Uterus (tissue), 4 donors: Measurements from ENCODE around the gene MAGI2. TPM values are rescaled to one million over a fixed set of nuclear protein-coding genes. Genes with fewer than 3 reads are reported as not detected.

Source experiments
- DNase-seq, 2 donors: peaks; one replicate each; pipeline ENCODE4 v3.0.0-alpha.2; 2019 to 2020
- H3K27ac ChIP-seq, 2 donors: fragments of 200-600 bp; sonication (generic); 1 replicate in 1 of 2; 2 replicates in 1 of 2; pipeline ENCODE4 v1.5.1; 2016 to 2018
- H3K27me3 ChIP-seq, 2 donors: fragments of 200-600 bp; sonication (generic); one replicate each; pipeline ENCODE4 v1.5.1; 2018 to 2019; ENCODE audit warnings: control low read depth in 1 of 2
- H3K36me3 ChIP-seq, 2 donors: fragments of 200-600 bp; sonication (generic); one replicate each; pipeline ENCODE4 v1.5.1; 2019; ENCODE audit warnings: control low read depth in 1 of 2
- H3K4me1 ChIP-seq, 2 donors: fragments of 200-600 bp; sonication (generic); one replicate each; pipeline ENCODE4 v1.5.1; 2018 to 2019; ENCODE audit warnings: control low read depth in 1 of 2
- H3K4me3 ChIP-seq, 2 donors: fragments of 200-600 bp; sonication (generic); 1 replicate in 1 of 2; 2 replicates in 1 of 2; pipeline ENCODE4 v1.5.1; 2018 to 2019; ENCODE audit warnings: mild to moderate bottlenecking in 1 of 2
- H3K9me3 ChIP-seq, 2 donors: fragments of 200-600 bp; sonication (generic); one replicate each; pipeline ENCODE4 v1.5.1; 2019; ENCODE audit warnings: control low read depth in 1 of 2
- POLR2A ChIP-seq, 2 donors: fragments of 450-650 bp; IDR thresholded peaks; one replicate each; pipeline ENCODE4 v1.6.1; 2016; ENCODE audit warnings: antibody characterized with exemption in 2 of 2, mild to moderate bottlenecking in 1 of 2, moderate library complexity in 1 of 2
- intact Hi-C: fragments of 100-400 bp; cut with DNase I; formaldehyde crosslinking; loops from one replicate; pipeline ENCODE4 v1.15.1; 2023; ENCODE audit warnings: low total_unique reads
- total RNA-seq, 4 donors: library from RNA; depleted of rRNA in 3 of 4; stranded (reverse); fragments of >200 nt in 3 of 4; gene quantifications; one replicate each; pipeline versions ENCODE4 v1.1.0 to v1.2.4, GENCODE V29; 2014 to 2023
- TF ChIP-seq, protein P1 (sequence below), 4 experiments: fragments of 200-600 bp in 2 of 4; fragments of 450-650 bp in 2 of 4; sonication (generic) in 2 of 4; IDR thresholded peaks; one replicate each; pipeline ENCODE4 v1.5.1; 2016 to 2019; ENCODE audit warnings: antibody characterized with exemption in 4 of 4, mild to moderate bottlenecking in 2 of 4, moderate library complexity in 1 of 4
- donor health status: DM: yes; HTN: yes; CAD: no.

The MAGI2 gene
- total RNA-seq, 4 donors from 2014 or later: 5.3 to 23.2 (median 13.8) TPM

GRCh38 chr7:78489476-78490240 is 963.8 kb downstream of the MAGI2 start:
- no peak for DNase-seq
- intact Hi-C loops: no loop called here
- no peaks in the 10 kb centered on the region for H3K27me3 ChIP-seq
- H3K4me3 ChIP-seq: no peak overlapping the region
- H3K36me3 ChIP-seq: no peaks in the 10 kb centered on the region
- H3K4me1 ChIP-seq: no peaks in the 10 kb centered on the region
- no peaks in the 10 kb centered on the region for H3K9me3 ChIP-seq
- no peak overlapping the region for H3K27ac ChIP-seq
- TF ChIP-seq, protein P1, sequence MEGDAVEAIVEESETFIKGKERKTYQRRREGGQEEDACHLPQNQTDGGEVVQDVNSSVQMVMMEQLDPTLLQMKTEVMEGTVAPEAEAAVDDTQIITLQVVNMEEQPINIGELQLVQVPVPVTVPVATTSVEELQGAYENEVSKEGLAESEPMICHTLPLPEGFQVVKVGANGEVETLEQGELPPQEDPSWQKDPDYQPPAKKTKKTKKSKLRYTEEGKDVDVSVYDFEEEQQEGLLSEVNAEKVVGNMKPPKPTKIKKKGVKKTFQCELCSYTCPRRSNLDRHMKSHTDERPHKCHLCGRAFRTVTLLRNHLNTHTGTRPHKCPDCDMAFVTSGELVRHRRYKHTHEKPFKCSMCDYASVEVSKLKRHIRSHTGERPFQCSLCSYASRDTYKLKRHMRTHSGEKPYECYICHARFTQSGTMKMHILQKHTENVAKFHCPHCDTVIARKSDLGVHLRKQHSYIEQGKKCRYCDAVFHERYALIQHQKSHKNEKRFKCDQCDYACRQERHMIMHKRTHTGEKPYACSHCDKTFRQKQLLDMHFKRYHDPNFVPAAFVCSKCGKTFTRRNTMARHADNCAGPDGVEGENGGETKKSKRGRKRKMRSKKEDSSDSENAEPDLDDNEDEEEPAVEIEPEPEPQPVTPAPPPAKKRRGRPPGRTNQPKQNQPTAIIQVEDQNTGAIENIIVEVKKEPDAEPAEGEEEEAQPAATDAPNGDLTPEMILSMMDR (IDR thresholded peaks at IDR 0.05): no peak
- TF ChIP-seq POLR2A (IDR thresholded peaks at IDR 0.05): no peak

- H3K27me3 ChIP-seq: no peaks in the 10 kb centered on the region
- H3K4me1 ChIP-seq: no peaks in the 10 kb centered on the region
- no peak for DNase-seq
- no peak overlapping the region for H3K27ac ChIP-seq
- intact Hi-C loops: no loop called here
- H3K36me3 ChIP-seq: no peaks in the 10 kb centered on the region
- no peak overlapping the region for H3K4me3 ChIP-seq
- no peaks in the 10 kb centered on the region for H3K9me3 ChIP-seq
- TF ChIP-seq, protein P1 (IDR thresholded peaks at IDR 0.05): no peak
- no peak for TF ChIP-seq POLR2A (IDR thresholded peaks at IDR 0.05)
Measured at GRCh38 chr7:78487464-78487863, 966.0 kb downstream of the MAGI2 start.

- Histone ChIP-seq H3K4me1 (no peaks in the 10 kb centered on the region), H3K9me3 (no peaks in the 10 kb centered on the region), H3K27me3 (no peaks in the 10 kb centered on the region), H3K4me3 (no peak overlapping the region), H3K36me3 (no peaks in the 10 kb centered on the region), H3K27ac (no peak overlapping the region)
- DNase-seq: no peak
- intact Hi-C loops: no loop called here
- TF ChIP-seq POLR2A (IDR thresholded peaks at IDR 0.05): no peak
- TF ChIP-seq, protein P1 (IDR thresholded peaks at IDR 0.05): no peak
Measured at GRCh38 chr7:78479348-78479747, 974.1 kb downstream of the MAGI2 start.

- H3K4me1 ChIP-seq: no peaks in the 10 kb centered on the region
- H3K9me3 ChIP-seq: no peaks in the 10 kb centered on the region
- intact Hi-C loops: no loop called here
- TF ChIP-seq POLR2A (IDR thresholded peaks at IDR 0.05): no peak
- TF ChIP-seq, protein P1 (IDR thresholded peaks at IDR 0.05): no peak
- H3K4me3 ChIP-seq: no peak overlapping the region
- no peak overlapping the region for H3K27ac ChIP-seq
- H3K36me3 ChIP-seq: no peaks in the 10 kb centered on the region
- no peak for DNase-seq
- H3K27me3 ChIP-seq: no peaks in the 10 kb centered on the region
Measured at GRCh38 chr7:78476851-78477405, 976.5 kb downstream of the MAGI2 start.

- intact Hi-C loops: no loop called here
- H3K27ac ChIP-seq: no peak overlapping the region
- TF ChIP-seq, protein P1 (IDR thresholded peaks at IDR 0.05): no peak
- TF ChIP-seq POLR2A (IDR thresholded peaks at IDR 0.05): no peak
- no peaks in the 10 kb centered on the region for H3K27me3 ChIP-seq
- H3K4me3 ChIP-seq: no peak overlapping the region
- H3K9me3 ChIP-seq: no peaks in the 10 kb centered on the region
- no peak for DNase-seq
- H3K36me3 ChIP-seq: no peaks in the 10 kb centered on the region
- H3K4me1 ChIP-seq: no peaks in the 10 kb centered on the region
Measured at GRCh38 chr7:78473571-78474301, 979.7 kb downstream of the MAGI2 start.
